Measurements from ENCODE around the gene HIP1.
"Not testable (repeated sequence)": the region's sequence is repeated elsewhere in the genome, so short reads cannot be mapped to it uniquely, and the experiment has no call there.

The HIP1 gene

DNA sequence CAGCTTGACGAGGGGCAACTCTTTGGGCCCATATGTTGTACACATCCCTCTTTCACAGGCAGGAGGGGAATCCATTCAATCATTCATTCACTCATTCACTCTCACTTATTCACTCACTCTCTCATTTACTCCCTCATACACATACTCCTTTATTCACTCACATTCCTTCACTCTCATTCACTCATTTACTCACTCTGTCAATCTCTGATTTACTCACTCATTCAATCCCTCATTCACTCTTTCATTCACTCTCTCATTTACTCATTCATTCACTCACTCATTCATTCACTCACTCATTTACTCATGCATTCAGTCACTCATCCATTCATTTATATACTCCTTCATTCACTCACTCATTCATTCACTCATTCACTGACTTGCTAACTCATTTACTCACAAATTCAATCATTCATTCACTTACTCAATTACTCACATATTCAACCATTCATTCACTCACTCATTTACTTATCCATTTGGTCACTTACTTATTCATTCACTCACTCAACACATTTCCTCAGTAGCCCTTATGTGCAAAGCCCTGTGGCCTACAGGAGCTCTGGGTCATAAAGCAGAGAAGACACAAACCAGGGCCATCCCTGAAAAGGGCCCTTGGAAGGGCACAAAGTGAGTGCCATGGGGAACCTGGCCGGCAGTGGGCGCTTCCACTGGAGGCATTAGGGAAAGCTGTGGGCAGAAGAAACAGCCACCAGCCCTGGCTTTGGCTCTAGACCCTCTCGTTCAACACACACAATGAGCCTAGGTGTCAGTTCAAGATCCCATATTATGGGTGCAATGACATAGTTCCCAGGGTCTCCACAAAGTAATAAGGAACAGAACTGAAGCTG, 26.0 kb downstream of the HIP1 start:
- DNase-seq, result no peak

DNA sequence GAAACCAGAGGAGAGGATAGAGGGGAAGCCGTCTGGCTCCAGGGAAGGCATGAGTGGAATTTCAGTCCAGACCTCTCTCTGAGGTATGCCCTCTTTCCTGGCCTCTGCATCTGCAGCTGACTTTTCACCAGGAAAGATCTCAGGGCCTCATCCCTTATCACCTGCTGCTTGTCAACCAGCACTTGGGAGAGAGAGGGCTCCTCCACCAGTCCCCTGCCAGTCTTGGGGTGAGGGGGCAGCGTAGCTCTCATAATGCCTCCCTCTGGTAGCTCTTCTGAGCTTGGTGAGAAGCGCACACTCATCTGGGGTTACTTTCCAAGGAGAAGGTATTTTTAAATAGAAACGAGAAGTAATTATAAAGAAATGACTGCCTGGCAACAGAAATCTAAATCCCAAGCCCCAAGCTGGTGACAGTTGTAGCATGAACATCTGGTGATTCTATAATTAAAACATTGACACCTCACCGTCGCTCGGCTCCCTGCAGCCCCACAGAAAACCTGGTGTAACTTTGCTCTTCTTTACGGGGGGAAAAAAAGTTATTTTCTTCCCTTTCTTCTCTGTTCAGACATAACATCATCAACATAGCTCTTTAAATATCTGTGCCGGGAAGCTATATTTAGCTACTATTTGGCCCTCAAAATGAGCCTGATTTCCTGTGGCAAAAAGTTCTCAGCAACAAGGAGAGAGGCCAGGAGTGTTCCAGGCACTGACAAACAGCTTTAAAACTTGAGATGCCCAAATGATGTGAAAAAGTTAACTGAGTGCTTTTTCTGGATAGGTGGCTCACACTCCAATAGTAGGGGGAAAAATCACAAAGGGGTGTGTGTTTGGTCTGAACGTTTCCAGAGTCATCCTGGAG, 26.9 kb downstream of the HIP1 start:
- no peak for DNase-seq

DNA sequence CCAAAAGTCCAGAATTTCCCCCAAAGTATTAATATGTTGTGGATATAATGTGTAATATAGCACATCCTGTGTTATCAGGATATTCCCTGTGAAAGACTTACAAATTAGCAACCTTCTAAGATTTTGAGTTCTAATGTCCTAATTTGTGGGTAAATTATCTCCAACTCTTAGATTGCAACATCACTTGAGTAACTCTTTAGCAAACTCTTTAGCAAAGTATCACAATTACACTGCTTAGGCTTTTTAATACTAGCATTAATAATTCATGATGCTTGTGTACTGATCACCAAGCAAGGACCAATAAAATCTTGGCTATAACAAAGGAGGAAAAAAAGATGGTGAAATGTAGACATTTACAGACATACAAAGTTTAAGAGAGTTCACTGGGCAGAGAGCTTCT, 27.7 kb downstream of the HIP1 start:
- DNase-seq, result no peak

DNA sequence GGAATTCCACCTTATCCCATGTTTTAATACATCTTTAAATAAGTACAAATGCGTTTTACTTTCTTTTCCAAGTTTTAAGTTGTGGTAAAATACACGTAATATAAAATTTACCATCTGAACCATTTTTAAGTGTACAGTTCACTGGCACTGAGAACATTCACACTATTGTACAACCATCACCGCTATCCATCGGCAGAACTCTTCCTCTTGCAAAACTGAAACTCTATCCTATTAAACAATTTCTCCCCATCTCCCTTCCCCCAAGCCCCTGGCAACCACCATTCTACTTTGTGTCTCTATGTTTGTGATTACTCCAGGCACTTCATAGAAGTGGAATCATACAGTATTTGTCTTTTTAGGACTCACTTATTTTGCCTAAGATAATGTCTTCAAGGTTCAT, 33.8 kb downstream of the HIP1 start:
- no peak for DNase-seq

DNA sequence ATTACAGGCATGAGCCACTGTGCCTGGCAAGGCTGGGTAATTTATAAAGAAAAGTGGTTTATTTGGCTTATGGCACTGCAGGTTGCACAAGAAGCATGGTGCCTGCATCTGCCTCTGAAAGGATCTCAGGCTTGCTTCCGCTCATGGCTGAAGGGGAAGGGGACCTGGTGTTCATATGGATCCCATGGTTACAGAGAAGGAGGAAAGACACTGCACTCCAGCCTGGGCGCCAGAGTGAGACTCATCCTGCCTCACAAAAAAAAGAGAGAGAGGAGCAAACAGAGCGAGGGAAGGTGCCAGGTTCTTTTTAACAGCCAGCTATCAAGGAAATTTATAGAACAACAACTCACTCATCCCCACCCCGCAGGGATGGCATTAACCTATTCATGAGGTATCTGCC, 36.2 kb downstream of the HIP1 start:
- no peak for DNase-seq

DNA sequence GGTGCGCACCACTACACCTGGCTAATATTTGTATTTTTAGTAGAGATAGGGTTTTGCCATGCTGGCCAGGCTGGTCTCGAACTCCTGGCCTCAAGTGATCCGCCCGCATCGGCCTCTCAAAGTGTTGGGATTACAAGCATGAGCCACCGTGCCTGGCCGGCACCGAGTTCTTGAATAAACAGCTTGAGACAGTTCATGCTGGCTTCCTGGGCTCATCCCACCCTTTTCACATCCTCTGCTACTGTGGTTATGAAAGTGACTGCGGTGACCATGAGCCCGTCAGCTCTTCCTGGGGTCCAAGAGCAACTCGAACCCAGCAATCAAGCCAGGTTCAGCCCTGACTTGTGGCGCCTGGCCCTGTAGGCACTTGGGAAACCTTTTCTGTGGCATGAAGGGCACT, 38.7 kb downstream of the HIP1 start:
- DNase-seq, result no peak

DNA sequence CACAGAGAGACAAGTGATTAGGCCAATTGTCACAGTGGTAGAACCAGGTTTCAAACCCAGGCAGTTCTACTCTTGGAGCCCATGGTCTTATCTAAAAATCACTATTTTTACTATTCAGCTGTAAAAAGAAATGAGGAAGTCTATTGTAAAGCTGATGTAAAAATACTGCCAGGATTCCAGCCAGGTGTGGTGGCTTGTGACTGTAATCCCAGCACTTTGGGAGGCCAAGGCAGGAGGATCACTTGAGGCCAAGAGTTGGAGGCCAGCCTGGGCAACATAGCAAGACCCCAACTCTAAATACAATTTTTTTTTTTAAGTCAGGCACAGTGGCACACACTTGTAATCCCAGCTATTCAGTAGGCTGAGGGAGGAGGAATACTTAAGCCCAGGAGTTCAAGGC, 40.4 kb downstream of the HIP1 start:
- no peak for DNase-seq

DNA sequence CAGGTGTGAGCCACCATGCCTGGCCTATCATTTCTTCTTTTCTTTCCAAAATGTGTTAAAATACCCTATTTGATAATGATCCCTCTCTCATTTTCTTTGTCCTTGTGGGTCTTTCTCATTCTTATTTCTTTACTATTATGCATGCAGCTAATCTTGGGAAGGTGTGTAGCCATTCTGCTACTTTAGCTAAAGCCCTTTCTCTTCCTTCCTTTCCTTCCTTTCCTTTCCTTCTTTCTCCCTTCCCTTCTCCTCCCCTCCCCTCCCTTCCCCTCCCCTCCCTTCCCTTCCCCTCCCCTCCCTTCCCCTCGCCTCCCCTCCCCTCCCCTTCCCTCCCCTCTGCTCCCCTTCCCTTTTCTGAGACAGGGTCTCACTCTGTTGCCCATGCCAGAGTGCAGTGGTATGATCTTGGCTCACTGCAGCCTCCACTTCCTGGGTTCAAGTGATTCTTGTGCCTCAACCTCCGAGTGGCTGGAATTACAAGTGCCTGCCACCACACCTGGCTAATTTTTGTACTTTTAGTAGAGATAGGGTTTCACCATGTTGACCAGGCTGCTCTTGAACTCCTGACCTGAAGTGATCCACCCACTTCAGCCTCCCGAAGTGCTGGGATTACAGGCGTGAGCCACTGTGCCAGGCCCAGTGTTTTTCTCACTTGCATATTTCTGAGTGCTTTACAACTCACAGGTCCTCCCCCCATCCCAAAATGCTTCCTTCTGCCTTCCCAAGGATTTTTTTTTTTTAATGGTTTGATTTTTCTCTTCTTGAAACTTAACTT, 42.3 kb downstream of the HIP1 start:
- DNase-seq, result no peak

DNA sequence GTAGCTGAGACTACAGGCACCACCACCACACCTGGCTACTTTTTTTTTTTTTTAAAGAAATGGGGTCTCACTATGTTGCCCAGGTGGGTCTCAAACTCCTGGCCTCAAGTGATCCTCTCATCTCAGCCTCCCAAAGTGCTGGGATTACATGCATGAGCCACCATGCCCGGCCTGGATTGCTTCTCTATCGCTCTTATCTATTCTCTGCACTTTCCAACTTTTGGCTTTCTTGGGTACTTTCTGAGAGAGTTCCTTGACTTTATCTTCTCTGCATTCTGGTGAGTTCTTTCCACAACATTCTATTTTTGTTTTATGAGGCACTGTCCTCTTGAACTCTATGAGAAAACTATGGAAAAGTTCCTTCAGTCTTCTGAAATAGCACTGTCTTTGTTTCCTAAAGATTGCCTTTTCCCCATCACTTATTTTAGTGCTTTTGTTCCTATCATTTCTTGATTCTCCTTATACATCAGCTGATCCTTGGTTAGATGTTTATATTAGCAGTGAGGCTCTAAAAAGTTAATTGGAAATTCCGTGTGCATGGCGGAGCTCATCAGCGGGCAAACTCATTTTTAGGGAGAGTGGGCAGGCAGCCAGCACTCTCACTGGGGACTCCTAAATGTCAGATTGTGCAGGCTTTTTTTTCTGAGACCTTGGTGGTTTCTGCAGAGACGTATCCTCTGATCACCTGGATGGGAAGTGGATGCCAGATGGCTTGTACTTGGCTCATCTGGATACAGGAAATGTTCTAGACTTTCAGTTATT, 43.9 kb downstream of the HIP1 start:
- DNase-seq, result no peak

DNA sequence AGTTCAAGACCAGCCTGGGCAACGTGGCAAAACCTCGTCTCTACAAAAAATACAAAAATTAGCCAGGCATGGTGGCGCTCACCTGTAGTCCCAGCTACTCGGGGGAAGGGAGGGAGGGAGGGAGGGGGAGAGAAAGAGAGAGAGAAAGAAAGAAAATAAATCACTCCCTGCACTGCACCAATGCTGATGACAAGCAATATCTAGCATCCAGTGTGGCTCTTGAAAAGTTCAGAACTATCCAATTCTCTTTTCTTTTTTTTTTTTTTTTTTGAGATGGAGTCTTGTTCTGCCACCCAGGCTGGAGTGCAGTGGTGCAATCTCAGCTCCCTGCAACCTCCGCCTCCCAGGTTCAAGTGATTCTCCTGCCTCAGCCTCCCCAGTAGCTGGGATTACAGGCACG, 45.1 kb downstream of the HIP1 start:
- DNase-seq, result not testable (repeated sequence)

DNA sequence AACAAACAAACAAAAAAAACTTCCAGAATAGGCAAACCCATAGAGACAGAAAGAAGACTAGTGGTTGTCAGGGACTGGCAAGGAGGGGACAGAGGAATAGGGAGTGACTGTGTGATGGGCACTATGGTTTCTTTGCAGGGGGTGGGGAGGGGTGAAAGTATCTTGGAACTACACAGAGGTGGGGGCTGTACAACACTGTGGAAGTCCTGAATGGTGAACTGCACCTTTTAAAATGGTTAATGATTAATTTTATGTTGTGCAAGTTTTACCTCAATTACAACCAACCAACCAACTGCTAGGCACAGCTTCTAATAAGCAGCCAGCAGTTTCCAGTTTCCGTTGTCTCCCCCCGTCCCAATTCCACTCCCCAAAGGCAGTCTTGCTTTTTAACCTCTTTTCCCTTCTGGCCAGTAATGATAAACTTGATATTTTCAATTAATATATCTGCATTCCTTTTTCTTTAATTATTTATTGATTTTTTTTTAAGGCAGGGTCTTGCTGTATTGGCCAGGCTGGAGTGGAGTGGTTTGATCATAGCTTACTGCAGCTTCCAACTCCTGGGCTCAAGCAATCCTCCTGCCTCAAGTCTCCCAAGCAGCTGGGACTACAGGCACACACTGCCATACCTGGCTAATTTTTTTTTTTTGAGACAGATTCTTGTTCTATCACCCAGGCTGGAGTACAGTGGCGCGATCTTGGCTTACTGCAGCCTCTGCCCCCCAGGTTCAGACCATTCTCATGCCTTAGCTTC, 46.8 kb downstream of the HIP1 start:
- DNase-seq, result no peak

DNA sequence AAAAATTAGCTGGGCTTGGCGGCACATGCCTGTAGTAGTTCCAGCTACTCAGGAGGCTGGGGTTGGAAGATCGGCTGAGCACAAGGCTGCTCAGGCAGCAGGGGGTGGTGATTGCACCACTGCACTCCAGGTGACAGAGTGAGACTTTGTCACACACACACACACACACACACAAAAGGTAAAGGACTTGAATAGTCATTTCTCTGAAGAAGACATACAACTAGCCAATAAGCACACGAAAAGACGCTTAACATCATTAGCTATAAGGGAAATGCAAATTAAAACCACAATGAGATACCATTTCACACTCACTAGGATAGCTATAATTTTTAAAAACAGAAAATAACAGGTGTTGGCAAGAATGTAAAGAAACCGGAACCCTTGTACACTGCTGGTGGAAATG, 48.6 kb downstream of the HIP1 start:
- no peak for DNase-seq

DNA sequence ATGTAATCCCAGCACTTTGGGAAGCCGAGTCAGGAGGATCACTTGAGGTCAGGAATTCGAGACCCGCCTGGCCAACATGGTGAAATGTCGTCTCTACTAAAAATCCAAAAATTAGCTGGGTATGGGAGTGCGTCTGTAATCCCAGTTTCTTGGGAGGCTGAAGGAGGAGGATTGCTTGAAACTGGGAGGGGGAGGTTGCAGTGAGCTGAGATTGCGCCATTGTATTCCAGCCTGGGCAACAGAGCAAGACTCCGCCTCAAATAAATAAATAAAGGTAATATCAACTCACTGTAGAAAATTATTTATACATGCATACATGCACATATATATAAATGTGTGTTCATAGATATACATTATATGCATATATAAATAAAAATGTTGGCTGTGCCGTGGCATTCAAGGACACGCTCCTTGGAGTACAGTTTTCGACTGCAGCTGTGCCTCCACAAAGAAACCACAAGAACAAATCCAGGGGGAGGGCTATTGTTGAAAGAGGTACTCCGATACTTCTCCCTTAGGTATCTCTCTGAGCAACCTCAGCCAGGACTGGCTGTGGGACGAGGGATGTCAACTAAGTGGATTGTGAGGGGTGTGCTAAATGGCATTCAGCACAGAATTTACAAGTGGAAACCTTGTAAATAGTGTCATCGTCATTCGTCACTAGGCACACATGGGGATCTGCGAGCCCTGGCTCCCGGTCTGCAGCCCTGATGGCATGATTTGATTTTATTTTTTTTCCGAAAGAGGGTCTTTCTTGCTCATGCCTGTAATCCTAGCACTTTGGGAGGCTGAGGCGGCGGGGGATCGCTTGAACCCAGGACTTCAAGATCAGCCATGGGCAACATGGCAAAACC, 49.3 kb downstream of the HIP1 start:
- DNase-seq, result no peak

DNA sequence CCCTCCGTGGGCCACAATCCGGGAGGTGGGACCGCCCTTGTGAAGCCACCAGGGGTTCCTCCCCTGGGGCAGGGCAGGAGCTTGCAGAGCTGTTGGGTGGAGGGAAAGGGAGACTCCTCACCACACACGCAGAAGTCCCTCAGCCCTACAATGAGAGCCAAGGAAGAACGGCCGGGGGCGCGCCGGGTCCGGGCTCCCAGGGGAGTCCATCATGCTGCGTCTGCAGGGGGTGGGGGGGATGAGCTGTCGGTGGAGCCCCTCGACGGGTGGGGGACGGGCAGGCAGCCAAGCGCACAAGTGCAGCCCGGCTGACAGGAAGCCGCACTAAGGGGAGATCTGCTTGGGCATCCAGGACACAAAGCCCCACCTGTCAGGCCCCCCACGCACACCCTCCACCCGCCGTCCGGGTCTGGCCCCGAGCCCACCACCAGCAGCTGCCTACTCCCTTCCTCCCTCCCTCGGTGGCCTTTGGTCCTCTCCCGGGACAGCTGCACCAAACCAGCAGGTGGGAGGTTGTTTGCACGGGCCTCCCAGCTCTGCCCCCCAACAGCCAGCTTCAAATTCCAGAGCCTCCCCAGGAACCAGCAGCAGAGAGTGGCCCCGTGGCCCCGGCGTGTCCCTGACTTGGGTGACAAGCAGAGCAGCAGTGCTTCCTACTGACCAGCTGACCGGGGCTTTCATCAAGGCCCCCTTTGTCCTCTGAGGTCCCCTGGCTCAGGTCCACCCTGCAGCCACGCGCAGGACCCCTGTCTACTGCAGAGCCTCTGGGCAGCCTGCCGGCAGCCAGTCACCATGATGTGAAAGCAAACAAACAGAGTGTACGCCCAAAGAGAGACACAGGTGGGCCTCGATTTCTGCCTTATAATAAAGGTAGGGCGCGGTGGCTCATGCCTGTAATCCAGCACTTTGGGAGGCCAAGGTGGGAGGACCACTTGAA, 50.3 kb downstream of the HIP1 start:
- no peak for DNase-seq

DNA sequence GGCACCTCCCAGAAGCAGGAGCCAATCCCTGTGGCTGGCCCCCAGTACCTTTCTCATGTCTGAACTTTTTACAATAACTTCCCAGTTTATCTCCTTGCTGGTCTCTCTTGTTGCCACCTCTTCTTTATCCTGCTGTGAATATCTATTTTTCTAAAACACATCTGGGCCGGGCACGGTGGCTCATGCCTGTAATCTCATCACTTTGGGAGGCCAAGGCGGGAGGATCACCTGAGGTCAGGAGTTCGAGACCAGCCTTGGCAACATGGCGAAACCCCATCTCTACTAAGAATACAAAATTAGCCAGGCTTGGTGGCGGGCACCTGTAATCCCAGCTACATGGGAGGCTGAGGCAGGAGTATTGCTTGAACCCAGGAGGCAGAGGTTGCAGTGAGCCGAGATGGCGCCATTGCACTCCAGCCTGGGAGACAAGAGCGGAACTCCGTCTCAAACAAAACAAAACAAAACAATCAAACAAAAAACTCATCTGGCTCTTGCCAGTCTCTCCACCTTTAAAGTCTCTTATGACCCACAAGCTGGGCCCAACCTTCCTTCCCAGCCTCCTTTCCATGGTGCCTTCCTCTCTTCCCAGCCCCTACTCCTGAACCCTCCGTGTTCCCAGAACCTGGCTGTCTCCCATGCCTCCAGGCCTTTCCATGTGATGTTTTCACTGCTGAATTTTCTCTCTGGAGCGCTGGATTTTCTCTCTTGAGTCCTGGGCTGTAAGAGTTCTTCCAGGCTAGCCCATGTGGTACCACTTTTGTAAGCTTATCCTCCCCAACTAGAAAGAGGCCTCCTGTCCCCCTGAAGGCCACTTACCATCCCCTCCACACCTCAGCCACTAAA, 51.3 kb downstream of the HIP1 start:
- DNase-seq, result no peak

DNA sequence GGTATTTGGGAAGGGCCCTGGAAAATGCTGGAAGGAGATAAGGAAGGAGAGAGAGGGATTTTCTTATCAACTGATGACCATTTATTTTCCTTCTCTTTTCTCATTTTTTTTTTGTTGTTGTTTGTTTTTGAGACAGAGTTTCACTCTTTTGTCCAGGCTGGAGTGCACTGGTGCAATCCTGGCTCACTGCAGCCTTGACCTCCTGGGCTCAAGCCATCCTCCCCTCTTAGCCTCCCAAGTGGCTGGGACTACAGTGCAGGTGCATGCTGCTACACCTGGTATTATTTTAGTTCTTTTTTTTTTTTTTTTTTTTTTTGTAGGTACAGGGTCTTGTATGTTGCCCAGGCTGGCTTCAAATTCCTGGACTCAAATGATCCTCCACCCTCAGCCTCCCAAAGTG, 52.2 kb downstream of the HIP1 start:
- DNase-seq, result no peak

DNA sequence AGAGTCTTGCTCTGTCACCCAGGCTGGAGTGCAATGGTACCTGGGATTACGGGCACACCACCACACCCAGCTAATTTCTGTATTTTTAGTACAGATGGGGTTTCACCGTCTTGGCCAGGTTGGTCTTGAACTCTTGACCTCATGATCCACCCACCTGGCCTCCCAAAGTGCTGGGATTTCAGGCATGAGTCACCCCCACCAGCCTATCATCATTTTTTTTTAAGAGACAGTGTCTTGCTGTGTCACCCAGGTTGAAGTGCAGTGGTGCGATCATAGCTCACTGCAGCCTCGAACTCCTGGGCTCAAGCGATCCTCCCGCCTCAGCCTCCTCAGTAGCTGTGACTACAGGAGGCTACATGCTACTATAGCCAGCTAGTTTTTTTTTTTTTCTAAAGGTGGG, 56.7 kb downstream of the HIP1 start:
- not testable (repeated sequence) for DNase-seq

DNA sequence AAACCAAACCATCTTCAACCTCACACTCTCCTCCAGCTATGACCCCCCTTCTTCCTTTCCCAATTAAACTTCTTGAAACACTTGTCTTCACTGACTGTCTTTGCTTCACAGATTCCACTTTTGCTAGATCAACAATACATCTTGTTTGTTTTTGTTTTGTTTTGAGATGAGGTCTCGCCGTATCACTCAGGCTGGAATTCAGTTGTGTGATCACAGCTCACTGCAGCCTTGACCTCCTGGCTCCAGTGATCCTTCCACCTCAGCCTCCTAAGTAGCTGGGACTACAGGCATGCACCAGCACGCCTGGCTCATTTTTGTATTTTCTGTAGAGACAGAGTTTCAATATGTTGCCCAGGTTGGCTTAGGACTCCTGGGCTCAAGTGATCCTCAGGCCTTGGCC, 59.7 kb downstream of the HIP1 start:
- no peak for DNase-seq

DNA sequence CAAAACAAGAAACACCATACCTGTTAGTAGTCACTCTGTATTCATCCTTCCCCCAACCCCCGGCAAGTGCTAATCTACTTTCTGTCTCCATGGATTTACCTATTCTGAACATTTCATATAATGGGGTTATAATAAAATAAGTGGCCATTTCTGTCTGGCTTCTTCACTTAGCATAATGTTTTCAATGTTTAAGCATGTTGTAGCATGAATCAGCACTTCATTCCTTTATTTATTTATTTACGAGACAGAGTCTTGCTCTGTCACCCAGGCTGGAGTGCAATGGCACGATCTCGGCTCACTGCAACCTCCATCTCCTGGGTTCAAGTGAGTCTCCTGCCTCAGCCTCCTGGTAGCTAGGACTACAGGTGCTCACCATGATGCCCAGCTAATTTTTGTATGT, 69.2 kb downstream of the HIP1 start:
- DNase-seq, result no peak
